Fibroblast of peridontal ligament (primary cell): ENCODE results near the gene DSCAM.
"Not testable (repeated sequence)": the region's sequence is repeated elsewhere in the genome, so short reads cannot be mapped to it uniquely, and the experiment has no call there.

Source experiments
- DNase-seq: peaks from one replicate; pipeline ENCODE4 v3.0.0-alpha.2; 2010; ENCODE audit errors: extremely low read depth

DSCAM gene

GRCh38 chr21:40846587-40847411, at the start of gene DSCAM:
Gene DSCAM (minus strand): TSS chr21:40847158. CDS start chr21:40846661, 497 bp downstream.
- no peak for DNase-seq

- DNase-seq: not testable (repeated sequence)
Measured at GRCh38 chr21:40895697-40896096, 48.7 kb upstream of the DSCAM start.

- DNase-seq: no peak
Measured at GRCh38 chr21:40886931-40887330, 40.0 kb upstream of the DSCAM start.

- no peak for DNase-seq
Measured at GRCh38 chr21:40886006-40886405, 39.0 kb upstream of the DSCAM start.

- no peak for DNase-seq
Measured at GRCh38 chr21:40882192-40882915, 35.4 kb upstream of the DSCAM start.

GRCh38 chr21:40881767-40882166, 34.8 kb upstream of the DSCAM start:
- DNase-seq: no peak

GRCh38 chr21:40871099-40871498, 24.1 kb upstream of the DSCAM start:
- DNase-seq: no peak

GRCh38 chr21:40863839-40864238, 16.9 kb upstream of the DSCAM start:
- DNase-seq: no peak

GRCh38 chr21:40858517-40858916, 11.6 kb upstream of the DSCAM start:
- DNase-seq: no peak

GRCh38 chr21:40853956-40854688, 7.2 kb upstream of the DSCAM start:
- DNase-seq: no peak

- DNase-seq: no peak
Measured at GRCh38 chr21:40852563-40852962, 5.6 kb upstream of the DSCAM start.

- no peak for DNase-seq
Measured at GRCh38 chr21:40851749-40852148, 4.8 kb upstream of the DSCAM start.

- DNase-seq: no peak
Measured at GRCh38 chr21:40850071-40850470, 3.1 kb upstream of the DSCAM start.

- DNase-seq: no peak
Measured at GRCh38 chr21:40847951-40848350, 993 bp upstream of the DSCAM start.

- no peak for DNase-seq
Measured at GRCh38 chr21:40846103-40846502, 855 bp downstream of the DSCAM start.

GRCh38 chr21:40845441-40845995, 1.4 kb downstream of the DSCAM start:
- no peak for DNase-seq

GRCh38 chr21:40844935-40845334, 2.0 kb downstream of the DSCAM start:
- no peak for DNase-seq

GRCh38 chr21:40842197-40842552, 4.8 kb downstream of the DSCAM start:
- DNase-seq: no peak

- DNase-seq: no peak
Measured at GRCh38 chr21:40841524-40842196, 5.3 kb downstream of the DSCAM start.

GRCh38 chr21:40840401-40841125, 6.4 kb downstream of the DSCAM start:
- DNase-seq: no peak

GRCh38 chr21:40839521-40839920, 7.4 kb downstream of the DSCAM start:
- DNase-seq: no peak
